GM19099 (cell line): Measurements from ENCODE around the gene PPL.

ENCODE experiments used
- POLR2A ChIP-seq: IDR thresholded peaks from 3 replicates; pipeline ENCODE4 v1.6.1; 2011; ENCODE audit warnings: low read depth; ENCODE audit not compliant: insufficient read length; ENCODE audit errors: extremely low read depth

The PPL gene

GRCh38 chr16:4852221-4852872, 84.6 kb downstream of the PPL start:
- TF ChIP-seq POLR2A, result no peak

GRCh38 chr16:4850211-4850610, 86.7 kb downstream of the PPL start:
- TF ChIP-seq POLR2A, result no peak

- TF ChIP-seq POLR2A, result no peak
Observed at GRCh38 chr16:4847774-4848587, 89.0 kb downstream of the PPL start.

GRCh38 chr16:4846901-4847773, 89.8 kb downstream of the PPL start, which contains the start of the genes GLYR1 and UBN1:
TSS of gene GLYR1 (minus strand) at chr16:4847288. CDS start at chr16:4847265, 23 bp downstream.
TSS of gene UBN1 (plus strand) at chr16:4847481. CDS start at chr16:4852918, 5,437 bp downstream.
- peak; percentile 94 for TF ChIP-seq POLR2A

- TF ChIP-seq POLR2A, result no peak
Observed at GRCh38 chr16:4846503-4846900, 90.4 kb downstream of the PPL start.

- TF ChIP-seq POLR2A, result no peak
Observed at GRCh38 chr16:4840984-4841383, 96.0 kb downstream of the PPL start.

DNA sequence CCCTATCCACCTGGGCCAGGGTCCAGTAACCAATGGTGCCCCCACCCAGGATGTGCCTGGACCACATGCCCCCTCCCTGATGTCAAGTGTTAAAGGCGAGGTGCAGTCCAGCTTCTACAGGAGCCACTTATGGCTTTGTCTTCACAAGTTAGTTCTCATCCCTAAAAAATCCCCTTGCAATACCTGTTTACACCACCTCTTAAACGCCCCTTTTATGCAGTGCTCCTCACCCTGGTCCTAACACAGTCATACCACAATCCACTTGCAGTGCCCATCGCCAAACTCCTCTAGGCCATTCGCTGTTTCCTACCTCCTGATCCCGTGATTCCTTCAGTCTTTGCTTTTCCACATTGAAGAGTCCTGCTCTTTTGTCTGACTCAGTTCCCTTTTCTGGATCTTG, 97.0 kb downstream of the PPL start:
- TF ChIP-seq POLR2A, result no peak

DNA sequence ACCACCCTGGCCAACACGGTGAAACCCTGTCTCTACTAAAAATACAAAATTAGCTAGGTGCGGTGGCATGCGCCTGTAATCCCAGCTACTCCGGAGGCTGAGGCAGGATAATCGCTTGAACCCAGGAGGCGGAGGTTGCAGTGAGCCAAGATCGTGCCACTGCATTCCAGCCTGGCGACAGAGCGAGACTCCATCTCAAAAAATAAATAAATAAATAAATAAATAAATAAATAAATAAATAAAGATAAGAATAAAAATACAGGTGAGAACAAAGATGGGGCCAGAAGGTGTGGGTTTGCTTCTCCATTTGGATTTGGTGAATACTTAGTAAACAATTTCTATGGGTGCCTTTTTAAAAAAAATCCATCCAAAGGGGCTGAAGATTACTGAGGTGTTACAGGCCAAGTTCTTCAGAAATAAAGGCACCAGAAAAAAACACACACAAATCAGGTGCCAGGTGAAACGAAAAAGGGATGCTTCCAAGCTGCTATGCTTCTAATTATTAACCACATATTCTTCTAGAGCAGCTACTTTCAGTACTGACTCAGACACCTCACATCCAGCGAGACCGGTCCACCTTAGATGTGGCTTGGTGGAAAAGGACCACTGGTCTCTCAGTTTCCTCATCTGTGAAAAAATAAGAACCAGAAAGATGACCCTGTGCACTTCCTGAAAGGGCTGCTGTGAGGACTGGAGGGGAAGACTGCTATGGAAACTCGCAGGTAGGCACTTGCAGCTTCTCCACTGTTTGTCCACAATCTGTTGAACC, 99.0 kb downstream of the PPL start:
- no peak for TF ChIP-seq POLR2A

- TF ChIP-seq POLR2A, result no peak
Observed at GRCh38 chr16:4836727-4837126, 100.2 kb downstream of the PPL start.

DNA sequence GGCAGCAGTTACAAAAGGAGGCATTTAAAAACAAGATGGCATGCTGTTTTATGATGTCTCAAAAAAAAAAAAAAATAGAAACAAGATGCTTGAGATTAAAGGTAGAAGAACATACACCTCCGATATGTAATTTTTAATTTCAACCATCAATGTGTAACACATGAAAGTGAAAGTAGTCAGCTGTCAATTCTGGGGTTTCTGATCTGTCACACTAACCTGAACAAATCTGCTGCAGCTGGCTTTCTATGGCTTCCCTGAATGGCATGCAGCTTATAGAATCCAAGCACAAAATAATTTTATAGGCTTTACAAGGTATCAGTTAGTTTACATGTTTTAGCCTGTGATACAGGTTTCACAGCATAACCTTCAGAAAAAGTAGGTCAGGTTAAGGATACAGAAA, 103.4 kb downstream of the PPL start:
- no peak for TF ChIP-seq POLR2A

DNA sequence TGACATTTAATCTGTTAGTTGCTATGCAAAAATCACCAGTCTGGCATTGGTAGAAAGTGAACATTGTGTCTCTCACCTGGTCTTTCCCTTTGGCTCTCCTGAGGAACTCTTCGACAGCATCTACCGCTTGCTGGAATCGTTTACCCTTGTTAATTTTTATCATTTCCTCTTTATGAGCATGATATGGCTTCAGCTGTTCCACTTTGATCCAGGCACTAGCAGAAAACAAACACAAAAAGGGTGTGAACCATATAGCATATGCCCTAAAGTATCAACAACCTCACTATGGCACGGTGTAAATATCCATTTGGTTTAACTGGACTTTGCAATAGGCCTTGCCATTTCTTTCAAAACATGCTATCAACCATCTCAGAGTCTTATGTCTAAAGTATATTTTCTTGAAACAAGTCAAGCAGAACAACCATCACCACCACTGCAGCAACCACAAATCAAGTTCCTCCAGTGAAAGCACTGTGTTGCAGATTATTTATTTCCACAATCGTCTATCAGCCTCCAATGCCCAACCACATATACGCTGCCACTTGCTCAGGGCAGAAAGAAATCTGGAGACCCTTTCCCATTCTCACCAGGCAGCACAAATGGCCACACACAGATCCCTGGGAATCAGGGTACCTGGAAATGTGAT, 104.1 kb downstream of the PPL start:
- no peak for TF ChIP-seq POLR2A
